COLO668 (cell line): ENCODE data around the gene MSANTD1.

Source experiments
- DNase-seq: peaks from one replicate; lab custom pipeline; 2025; ENCODE audit not compliant: unreplicated experiment; lab: John Stamatoyannopoulos, UW

The MSANTD1 gene

GRCh38 chr4:3286335-3287175, 37.6 kb downstream of the MSANTD1 start:
- DNase-seq = no peak

- no peak for DNase-seq
Observed at GRCh38 chr4:3287271-3287971, 38.5 kb downstream of the MSANTD1 start.

GRCh38 chr4:3287972-3288570, 39.1 kb downstream of the MSANTD1 start:
- no peak for DNase-seq

GRCh38 chr4:3288571-3289094, 39.7 kb downstream of the MSANTD1 start:
- no peak for DNase-seq

DNA sequence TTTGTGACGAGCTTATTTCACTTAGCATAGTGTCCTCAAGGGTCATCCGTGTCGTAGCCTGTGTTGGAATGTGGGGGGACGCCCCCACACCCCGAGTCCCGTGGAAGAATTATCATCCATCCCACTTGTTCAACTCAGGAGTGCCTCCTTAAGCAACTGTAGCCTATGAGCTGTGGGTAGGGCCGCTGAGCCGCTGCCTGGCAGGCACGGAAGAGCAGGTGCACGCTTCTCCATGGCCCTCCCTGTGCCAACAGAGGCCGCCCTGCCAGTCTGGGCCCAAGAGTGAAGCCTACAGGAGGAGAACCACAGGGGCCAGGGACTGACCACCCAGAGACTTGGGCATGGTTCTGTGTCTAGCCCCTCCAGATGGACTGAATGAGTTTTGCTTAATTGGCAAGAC, 41.5 kb downstream of the MSANTD1 start:
- DNase-seq = peak; percentile 30

DNA sequence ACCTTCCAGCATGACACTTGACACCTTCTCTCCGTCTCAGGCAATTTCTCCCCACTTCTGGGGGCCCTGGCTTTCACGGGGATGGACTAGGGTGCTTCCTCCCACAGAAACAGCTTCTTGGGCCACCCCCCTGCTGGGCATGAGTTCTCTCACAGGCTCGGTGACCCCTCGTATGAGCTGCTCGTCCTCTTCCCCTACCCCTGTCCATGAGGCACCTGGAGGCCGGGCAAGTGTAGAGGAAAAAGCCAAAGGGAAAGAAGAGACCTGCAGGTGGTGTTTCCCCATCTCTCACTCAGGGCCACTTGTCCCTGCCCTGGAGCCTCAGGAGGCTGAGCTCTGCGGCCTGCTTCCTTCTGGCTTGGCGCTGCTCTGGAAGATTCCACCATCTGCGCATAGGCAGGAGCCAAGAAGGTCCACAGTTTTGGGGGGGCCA, 41.9 kb downstream of the MSANTD1 start:
- DNase-seq = no peak

DNA sequence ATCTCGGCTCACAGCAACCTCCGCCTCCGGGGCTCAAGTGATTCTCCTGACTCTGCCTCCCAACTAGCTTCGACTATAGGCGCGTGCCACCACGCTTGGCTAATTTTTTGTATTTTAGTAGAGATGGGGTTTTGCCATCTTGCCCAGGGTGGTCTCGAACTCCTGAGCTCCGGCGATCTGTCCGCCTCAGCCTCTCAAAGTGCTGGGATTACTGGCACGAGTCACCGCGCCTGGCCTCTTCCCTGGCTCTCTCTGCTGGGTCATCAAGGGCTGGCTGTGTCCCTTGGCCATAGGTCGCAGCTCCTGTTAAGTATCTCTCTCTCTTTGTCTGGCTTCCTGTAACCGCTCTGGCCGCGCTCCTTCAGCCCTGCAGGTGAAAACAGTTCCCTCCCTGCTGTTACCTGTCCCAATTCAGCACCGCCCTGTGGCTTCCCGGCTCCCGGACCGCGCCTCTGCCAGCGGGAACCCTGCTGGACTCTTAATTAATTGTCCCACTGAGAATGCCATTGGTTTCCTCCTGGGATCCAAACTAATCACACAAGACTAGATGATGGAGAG, 42.5 kb downstream of the MSANTD1 start:
- DNase-seq = peak; percentile 69

- peak; percentile 69 for DNase-seq
Observed at GRCh38 chr4:3291969-3292570, 43.1 kb downstream of the MSANTD1 start.

- peak; percentile 85 for DNase-seq
Observed at GRCh38 chr4:3292571-3293400, 43.8 kb downstream of the MSANTD1 start, which contains the start of gene RGS12. Gene RGS12, plus strand, starts transcription at chr4:3293021. Its CDS starts 23,150 bp downstream, at chr4:3316171.

- no peak for DNase-seq
Observed at GRCh38 chr4:3293401-3294391, 44.7 kb downstream of the MSANTD1 start.

DNA sequence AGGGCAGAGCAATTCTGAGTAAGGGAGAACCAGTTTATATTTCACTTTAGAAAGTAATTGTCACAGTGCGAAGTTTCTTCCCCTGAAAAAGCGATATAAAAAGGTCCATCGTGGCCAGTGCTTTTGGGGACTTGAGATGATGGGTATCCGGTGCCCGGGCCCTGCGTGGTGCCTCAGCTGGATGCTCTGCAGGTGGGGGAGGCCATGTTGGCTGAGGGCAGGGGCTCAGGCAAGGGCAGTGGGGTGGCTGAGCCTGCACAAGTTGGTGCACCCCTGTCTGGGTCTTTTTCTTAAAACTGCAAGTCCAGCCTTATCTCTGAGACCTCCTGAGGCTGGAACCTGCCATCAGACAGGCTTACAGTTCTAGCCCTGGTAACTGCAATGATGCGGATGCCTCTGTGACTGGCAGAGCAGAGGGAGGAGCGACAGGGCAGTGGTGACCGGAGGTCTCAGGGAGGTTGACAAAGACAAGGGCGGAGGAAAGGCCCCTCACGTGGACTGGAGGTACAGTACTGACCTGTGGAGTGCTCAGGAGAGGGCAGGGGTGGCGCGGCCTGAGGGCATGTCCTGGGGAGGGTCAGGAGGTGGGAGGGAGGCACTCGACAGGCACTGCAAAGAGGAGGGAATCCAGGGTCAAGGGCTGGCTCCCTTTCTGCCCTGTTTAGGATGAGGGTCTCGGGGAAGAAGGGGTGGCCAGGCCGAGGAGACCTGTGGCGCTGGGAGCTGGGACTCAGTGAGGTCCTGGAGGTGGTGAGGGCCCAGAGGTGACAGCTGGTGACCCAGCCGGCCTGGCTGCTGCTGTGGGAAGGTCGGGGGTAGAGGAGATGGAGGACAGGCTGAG, 45.7 kb downstream of the MSANTD1 start:
- no peak for DNase-seq

DNA sequence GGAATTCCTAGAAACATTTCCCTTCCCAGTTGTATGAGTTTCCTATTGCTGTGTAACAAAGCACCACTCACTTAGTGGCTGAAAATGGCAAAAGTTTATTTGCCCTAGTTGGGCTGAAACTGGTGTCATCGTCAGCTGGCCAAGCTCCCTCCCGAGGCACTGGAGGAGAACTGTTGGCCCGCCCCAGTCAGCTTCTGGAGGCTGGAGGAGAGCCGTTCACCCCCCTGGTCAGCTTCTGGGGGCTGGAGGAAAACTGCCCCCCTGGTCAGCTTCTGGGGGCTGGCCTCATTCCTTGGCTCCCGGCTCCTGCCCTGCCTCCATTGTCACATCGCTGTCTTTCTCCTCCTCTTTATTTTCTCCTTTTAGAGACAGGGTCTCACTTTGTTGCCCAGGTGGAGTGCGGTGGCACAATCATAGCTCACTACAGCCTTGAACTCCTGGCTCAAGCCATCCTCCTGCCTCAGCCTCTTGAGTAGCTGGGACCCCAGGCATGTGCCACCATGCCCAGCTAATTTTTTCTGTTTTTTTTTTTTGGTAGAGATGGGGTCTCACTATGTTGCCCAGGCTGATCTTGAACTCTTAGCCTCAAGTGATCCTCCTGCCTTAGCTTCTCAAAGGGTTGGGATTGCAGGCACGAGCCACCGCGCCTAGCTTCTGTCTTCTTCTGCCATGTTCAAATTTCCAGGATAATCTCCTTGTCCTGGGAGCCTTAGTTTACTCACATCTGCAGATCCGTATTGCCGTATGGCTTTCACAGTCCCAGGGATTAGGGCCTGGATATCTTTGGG, 47.1 kb downstream of the MSANTD1 start:
- DNase-seq = no peak

- no peak for DNase-seq
Observed at GRCh38 chr4:3296651-3297050, 47.7 kb downstream of the MSANTD1 start.

DNA sequence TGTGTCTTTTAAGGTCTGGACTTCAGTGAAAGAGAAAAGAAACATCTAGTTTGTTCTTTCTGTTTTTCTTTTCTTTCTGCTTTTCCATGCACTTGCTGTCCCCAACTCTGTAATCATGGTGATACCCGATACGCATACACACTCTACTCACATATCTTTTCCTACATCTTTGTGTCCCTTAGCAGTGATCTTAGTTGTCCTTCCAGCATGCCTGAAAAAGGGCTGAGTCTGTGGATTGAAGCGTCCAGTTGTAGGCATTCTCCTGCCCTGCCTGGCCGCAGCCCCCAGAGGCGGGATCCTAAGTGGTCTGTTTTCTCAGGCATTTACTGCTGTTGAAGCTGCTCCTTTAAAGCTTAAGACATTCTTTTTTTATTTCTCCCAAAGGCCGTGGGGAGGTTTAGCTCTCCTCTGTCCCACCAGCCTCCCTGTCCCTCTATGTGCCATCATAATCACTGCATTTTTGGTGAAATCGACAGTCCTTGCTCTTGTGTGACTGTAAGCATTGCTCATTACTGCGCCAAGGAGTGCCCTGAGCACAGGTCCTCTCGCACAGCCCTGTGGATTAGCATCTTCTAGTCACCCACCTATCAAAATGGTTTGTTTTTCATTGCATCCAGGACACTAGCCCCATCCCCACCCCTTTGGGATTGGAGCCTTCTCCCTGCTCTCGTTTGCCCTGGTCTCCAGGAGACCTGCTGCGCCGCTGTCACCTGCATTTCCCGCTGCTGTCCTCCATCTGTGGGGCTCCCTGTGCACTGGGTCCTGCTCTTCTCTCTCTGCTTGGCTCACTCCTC, 48.3 kb downstream of the MSANTD1 start:
- DNase-seq = no peak

- DNase-seq = no peak
Observed at GRCh38 chr4:3299122-3299975, 50.4 kb downstream of the MSANTD1 start.
